NCI-H2196 (cell line): ENCODE results near the gene CLCA2.

Experiments
- DNase-seq: peaks from one replicate; lab custom pipeline; 2025; ENCODE audit not compliant: unreplicated experiment; lab: John Stamatoyannopoulos, UW

CLCA2 gene

DNA sequence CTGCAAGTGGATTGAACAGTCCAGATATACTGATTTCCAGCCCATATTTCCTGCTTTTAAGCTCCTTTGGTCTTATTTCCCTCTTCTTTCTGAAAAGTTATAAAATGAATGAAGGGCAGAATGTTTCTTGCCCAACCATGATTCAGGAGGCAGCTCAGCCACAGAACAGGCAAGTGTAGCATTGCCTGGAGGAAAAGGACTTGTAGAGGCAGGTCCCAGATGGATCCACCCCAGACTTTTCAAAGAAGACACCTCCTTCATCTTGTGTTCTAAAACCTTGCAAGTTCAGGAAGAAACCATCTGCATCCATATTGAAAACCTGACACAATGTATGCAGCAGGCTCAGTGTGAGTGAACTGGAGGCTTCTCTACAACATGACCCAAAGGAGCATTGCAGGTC is at the start of gene CLCA2:
TSS of gene CLCA2 (plus strand) at position 299 of the 400 bp plus-strand sequence. CDS start at position 376, 77 bp downstream.
- no peak for DNase-seq

DNA sequence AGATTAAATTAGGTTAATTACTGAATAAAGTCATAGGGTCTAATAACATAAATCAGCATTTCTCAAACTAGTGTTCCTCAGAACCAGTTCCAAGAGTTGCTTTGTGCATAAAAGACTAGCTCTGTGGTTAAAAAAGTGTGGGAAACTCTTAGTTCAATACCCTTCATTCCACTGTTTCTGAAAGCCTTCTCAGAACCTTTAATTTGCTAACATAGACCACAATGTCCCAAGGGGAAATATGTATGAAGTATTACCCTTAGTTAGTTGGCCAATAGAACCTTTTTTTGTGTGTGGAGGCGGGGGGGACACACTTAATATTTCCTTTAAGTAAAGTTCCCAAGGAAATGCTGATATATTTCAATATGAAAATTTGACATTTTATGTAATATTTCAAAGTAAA is 48.3 kb upstream of the CLCA2 start:
- DNase-seq, result no peak

GRCh38 chr1:86377341-86377740 is 46.6 kb upstream of the CLCA2 start:
- no peak for DNase-seq

GRCh38 chr1:86378813-86379212 is 45.2 kb upstream of the CLCA2 start:
- no peak for DNase-seq

GRCh38 chr1:86380257-86380861 is 43.6 kb upstream of the CLCA2 start:
- DNase-seq, result peak; percentile 40

- no peak for DNase-seq
Observed at GRCh38 chr1:86381223-86381622, 42.7 kb upstream of the CLCA2 start.

DNA sequence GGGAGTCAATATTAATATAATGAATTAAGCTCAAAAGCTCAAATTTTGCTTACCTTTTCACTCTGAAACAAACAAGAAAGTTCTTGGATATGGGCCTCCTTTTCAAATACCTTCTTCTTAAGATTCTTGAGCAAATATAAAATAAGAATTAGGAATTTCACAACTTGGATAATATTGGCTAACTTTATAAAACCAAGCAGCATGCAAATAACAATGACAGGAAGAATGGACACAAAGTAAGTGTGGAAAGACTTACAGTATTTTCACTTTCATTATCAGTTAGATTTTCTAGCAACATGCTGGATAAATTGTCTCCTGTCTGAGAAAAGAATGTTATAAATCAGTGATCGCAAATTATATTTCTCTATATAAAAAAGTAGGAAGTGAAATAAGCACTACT is 41.1 kb upstream of the CLCA2 start:
- DNase-seq, result no peak

DNA sequence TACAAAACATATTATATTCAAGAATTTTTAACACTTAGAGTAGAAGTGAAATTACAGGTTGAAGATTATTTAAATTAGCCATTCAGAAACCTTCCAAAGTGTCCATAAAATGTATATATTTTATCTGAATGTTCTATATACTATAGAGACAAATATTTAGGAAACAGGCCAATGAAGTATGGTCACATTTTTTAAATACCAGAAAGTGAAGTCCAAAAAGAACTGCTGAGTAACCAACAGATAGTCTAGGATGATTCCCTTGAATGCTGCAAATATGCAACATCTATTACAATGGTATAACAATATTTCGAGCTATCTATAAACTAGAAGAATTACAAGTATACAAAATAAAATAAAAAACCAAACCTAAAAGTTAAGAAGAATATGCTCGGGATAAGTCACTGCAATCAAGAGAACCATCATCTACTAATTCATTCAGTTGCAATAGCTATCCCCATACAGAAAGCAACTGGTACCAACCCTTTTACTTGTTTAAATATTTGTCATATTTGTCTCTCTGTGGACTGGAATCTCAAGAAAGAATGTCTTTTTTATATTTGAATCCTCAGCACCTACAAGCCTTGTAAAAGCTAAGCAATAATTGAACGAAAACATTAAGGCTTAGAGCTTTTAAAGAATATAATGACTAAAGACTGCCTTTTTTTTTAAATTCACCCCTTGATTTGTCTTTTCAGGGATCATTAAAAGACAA is 35.9 kb upstream of the CLCA2 start:
- DNase-seq, result no peak

DNA sequence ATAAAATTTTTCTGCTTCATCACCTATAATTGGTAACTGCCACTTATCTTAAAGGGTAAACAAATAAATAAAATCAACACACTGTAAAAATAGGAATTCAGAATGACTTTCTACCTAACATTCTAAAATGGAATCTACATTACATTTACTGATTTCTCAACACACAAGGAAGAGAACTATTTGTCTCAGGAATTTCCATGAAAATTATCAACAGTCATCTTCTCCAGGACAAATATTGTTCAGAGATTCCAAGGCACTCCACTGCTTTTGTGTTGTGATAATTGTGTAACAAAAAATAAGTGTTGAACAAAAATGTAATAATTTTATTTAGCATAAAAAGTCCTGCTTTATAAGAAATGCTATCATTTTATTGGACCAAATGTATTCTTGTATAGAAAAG is 35.2 kb upstream of the CLCA2 start:
- no peak for DNase-seq

- no peak for DNase-seq
Observed at GRCh38 chr1:86389307-86389706, 34.7 kb upstream of the CLCA2 start.

DNA sequence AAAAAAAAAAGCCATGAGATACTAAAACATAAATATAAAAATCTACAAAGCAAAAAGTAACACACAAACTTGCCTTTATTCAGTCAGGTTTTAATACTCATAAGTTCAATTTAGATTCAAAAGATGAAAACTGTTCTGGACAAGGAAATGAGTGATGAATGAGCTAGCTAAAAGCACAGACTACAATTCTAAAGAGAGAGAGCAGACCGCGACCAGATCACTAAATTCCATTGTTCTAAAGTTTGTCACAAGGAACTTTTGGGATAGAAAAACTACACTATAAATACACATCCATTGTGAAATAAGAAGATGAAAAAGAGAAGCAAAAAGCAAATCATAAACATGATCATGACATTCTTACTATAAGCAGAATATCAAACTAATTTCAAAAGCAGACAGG is 29.6 kb upstream of the CLCA2 start:
- no peak for DNase-seq

GRCh38 chr1:86395751-86396497 is 28.0 kb upstream of the CLCA2 start, which contains the start of gene ODF2L:
Gene ODF2L, minus strand, starts transcription at chr1:86396323. Its CDS starts 9,296 bp downstream, at chr1:86387027.
- DNase-seq, result peak; percentile 71

DNA sequence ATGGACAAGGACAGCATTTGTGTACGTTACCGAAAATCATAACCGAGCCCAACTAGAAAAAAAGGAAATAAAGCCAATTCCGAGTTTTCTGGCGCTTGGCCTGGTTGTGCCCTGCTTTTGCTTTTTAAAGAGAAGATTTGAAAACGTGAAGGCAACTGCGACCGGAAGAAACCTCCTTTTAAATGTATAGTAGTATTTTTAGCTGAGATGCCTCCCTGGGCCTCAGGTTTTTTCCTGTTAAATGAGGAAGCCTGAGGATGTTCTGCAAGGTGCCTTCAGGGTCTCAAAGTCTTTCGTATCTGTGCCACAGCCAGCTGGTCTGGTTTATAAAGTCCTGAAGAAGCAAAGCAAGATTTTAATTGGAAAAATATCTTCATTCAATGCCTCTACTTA is 27.5 kb upstream of the CLCA2 start:
- no peak for DNase-seq

DNA sequence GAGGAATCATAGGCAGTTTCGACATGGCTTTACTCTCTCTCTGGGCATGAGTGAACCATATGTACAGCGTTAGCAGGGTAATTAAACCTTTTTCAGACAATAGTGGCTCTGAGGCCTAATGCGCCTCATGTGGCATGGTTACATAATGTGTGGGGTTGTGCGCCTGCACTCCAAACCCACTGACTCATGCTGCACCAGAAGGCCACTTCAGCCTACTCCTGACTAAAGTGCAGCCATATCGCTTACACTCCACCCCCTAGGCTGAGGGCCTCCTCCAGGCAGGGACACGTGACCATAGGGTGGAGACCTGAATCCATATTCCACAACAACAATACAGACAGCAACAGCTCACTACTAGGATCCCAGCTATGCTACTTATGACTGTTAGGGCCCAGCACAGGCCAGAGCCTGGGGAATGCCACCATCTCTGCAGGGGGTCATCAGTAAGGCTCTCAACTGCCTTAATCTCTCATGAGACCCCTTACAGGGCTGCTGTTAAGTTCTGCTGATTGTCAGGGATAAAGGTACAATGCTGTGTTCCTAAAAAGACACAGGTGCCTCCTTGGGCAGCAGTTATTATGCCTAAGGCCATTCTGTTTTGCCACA is 14.5 kb upstream of the CLCA2 start:
- no peak for DNase-seq

DNA sequence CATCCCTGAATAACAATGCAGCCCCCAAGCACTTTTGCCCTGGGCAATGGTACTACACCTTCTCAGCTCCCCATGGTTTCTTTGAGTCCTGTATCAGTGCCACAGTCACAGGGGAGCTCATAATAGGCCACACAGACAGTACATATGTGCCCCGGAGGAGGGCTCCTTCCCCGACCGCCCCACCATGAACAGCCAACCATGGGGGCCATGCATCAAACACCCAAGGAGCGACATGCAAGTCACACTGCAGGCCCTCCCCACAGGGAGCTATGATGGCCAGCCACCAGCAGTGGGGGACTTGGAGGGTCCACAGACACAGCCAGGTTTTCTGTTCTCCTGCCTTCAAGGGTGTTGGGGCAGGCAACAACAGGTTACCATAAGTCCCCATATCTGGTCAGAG is 13.1 kb upstream of the CLCA2 start:
- no peak for DNase-seq

DNA sequence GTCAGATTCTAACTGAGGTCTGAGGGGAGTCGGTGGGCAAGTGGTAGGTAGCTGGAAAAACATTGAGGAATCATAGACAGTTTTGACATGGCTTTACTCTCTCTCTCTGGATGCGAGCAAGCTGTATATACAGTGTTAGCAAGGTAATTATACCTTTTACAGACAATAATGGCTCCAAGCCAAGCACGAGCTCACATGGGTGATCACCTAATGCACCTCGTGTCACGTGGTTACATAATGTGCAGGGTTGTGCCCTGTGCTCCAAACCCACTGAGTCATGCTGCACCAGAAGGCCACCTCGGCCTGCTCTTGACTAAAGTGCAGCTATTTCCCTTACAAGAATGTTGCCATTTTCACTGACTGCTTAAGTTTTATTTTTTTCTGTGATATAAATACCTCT is 7.6 kb upstream of the CLCA2 start:
- peak; percentile 32 for DNase-seq

DNA sequence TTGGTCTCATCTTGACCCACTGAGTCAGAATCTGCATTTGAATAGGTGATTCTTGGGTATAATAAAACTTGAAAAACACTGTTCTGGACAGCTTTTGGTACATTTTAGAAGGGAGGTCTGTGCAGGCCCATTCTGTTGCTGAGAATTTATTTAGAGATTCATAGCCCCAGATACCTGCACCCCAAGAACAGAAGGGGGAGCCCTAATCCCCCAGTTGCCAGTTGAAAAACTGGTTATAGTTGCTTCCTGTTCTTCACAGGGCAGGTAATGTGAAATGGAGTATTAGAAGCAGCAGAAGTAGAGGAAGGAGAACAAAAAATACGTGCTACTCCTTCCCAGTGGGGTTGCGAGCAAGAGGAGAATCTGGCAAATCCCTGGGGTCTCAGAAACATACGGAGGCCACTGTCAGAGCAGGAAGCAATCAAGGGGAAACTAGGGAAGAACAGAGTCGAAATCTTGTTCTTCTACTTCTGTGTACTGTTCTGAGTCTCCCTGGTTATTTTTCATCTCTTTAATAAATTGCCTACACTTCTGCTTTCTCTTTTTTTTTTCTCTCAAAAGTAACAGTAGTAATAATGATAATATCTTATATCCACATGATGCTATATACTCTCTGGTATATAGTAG is 4.6 kb upstream of the CLCA2 start:
- peak; percentile 23 for DNase-seq

DNA sequence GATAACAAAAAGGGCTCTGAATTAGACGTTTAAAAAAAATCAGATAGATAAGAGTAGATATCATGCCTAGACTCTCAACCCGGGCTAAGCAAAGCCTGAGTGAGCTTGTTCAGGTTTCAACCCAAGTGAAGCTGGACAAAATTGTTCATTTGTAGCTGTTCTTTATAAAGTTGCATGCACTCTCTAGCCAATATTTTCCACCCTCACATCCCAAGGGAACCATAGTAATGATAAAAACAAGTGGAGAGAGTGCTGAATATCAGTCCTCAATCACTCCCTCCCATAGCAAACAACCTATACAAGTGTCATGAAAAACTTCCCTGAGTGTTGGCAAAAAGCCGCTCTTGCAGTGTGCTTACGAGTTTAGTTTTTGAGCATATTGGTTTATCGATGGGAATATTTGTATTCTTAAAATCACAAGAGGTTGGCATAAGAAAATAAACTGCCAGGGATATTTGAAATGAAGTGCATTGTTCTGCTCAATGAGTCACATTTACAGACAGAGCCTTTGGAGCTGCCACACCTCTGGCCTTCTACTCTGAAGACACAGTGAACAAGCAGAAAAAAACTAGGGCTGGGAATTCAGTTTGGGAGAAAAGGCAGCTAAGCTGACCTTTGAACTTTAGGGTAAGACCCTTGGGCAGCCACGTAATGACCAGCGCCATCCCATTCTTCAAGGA is 2.2 kb upstream of the CLCA2 start:
- no peak for DNase-seq

DNA sequence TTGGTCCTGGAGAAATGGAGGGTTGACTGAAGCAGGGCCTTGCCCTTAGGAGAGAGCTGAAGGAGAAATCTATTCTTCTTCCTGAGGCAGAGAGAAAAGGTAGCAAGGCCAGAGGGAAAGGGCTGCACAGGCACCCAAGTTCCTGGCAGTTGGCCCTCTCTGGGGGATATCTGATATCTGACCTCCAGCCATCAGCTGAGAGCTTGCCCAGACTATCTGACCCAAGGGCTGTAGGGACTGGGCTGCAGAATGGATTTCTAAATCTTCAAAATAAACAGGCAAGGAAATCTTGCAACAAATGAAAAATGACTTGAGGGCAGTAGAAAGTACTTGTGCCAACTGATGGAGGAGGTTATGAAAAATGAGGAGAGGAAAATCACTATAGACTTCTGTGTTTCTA is 498 bp upstream of the CLCA2 start:
- DNase-seq, result no peak

GRCh38 chr1:86429122-86429725 is 5.3 kb downstream of the CLCA2 start:
- DNase-seq, result no peak
